ENCODE measurements around the gene LAMA4. TPM values are rescaled to one million over a fixed set of nuclear protein-coding genes. Genes with fewer than 3 reads are reported as not detected.

The LAMA4 gene
- total RNA-seq, 2 experiments from 2014 or later = not detected

- peak; percentile 74 for ATAC-seq
- peaks cover 71% of the 10 kb centered on the region for H3K27me3 Mint-ChIP-seq
- H3K4me1 Mint-ChIP-seq = peaks cover 3% of the 10 kb centered on the region
- CTCF ChIA-PET = interaction anchor here (0.9 to 5.2 kb wide), 31 partner anchors 9 to 1679 kb away, joined by 3 to 95 read pairs (median 4); partner anchors contain the start of genes FAM229B, LAMA4 and TUBE1
- H3K4me3 Mint-ChIP-seq = no peak overlapping the region
- DNase-seq = peak; percentile 56
- H3K27ac Mint-ChIP-seq = no peak overlapping the region
- no peaks in the 10 kb centered on the region for H3K9me3 Mint-ChIP-seq (ENCODE audit: low read depth)
- H3K36me3 Mint-ChIP-seq = no peaks in the 10 kb centered on the region
Observed at GRCh38 chr6:112180095-112180820, 74.1 kb downstream of the LAMA4 start.

DNA sequence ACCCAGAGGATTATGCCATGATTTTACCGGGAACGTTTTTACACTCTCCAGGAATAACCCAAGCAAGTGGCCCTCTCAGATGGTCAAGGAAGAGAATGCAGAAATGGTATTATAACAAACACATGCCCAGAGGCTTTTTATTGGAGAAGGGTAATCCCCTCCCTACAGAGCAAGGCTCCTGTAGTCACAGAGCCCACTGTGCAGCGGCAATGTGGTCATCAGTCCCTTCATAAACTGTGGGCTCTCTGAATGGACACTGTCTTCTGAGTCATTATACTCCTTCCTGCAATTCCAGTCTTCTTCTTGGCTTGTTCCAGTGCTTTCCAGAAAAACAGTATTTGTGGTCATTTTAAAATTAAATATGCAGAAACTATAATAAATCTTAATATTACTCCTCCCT is 74.7 kb downstream of the LAMA4 start:
- no peak for ATAC-seq
- H3K9me3 Mint-ChIP-seq (ENCODE audit: low read depth) = no peaks in the 10 kb centered on the region
- no peaks in the 10 kb centered on the region for H3K36me3 Mint-ChIP-seq
- peaks cover 3% of the 10 kb centered on the region for H3K4me1 Mint-ChIP-seq
- H3K4me3 Mint-ChIP-seq = no peak overlapping the region
- peaks cover 71% of the 10 kb centered on the region for H3K27me3 Mint-ChIP-seq
- DNase-seq = no peak
- H3K27ac Mint-ChIP-seq = no peak overlapping the region
- CTCF ChIA-PET = interaction anchor here (0.9 to 5.2 kb wide), 30 partner anchors 10 to 1679 kb away, joined by 3 to 95 read pairs (median 4); partner anchors contain the start of genes FAM229B, LAMA4 and TUBE1

GRCh38 chr6:112178846-112179245 is 75.5 kb downstream of the LAMA4 start:
- CTCF ChIA-PET = interaction anchor here (0.7 to 5.2 kb wide), 6 partner anchors 15 to 1680 kb away, joined by 3 to 95 read pairs (median 16); no protein-coding TSS in a partner anchor
- Mint-ChIP-seq H3K27ac (no peak overlapping the region), H3K4me3 (no peak overlapping the region), H3K36me3 (no peaks in the 10 kb centered on the region), H3K9me3 (ENCODE audit: low read depth) (no peaks in the 10 kb centered on the region), H3K27me3 (peaks cover 71% of the 10 kb centered on the region), H3K4me1 (peaks cover 3% of the 10 kb centered on the region)
- no peak for DNase-seq
- ATAC-seq = no peak

DNA sequence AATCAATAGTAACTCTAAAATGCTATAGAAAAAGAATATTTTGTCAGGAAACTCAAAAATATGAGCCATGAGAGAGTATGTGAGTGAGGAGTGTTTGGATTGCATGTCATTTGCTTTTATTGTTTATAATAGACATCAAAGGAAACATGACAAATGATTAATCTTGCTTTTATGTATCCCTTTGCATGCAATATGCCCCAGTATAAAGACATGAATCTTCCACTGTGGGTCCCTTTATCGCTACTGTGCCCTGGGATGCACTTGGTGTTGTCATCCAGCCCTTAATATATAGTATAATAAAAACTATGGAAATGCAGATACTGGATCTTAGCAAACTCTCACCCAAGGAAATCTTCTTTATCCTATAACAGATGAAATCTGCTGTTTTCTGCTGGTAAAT is 77.3 kb downstream of the LAMA4 start:
- DNase-seq (no peak), ATAC-seq (no peak)
- Mint-ChIP-seq H3K27ac (no peak overlapping the region), H3K9me3 (ENCODE audit: low read depth) (no peaks in the 10 kb centered on the region), H3K4me3 (no peak overlapping the region), H3K4me1 (peaks cover 3% of the 10 kb centered on the region), H3K36me3 (no peaks in the 10 kb centered on the region), H3K27me3 (peaks cover 71% of the 10 kb centered on the region)
- CTCF ChIA-PET = interaction anchor here (2.2 to 5.2 kb wide), 2 partner anchors 14 to 132 kb away, joined by 11 to 95 read pairs; no protein-coding TSS in a partner anchor

DNA sequence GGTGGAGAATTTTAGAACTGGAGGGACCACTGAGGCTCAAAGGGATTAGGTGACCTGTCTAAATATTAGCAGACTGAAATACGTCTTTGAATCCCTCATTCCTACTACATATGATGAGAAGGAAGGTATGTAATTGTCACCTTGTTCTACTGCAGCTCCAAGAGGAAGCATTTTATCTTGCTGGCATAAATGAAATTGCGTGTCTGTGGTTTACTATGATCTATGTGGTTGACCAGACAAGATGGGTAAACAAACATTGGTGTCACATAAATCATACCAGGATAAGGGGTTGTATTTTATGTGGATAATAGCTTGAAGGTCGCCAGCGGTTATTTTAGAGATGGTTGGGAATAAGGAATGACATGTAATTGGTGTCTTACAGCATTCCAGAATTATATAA is 78.2 kb downstream of the LAMA4 start:
- ATAC-seq (no peak), DNase-seq (no peak)
- CTCF ChIA-PET = interaction anchor here (2.2 to 5.2 kb wide), 2 partner anchors 13 to 133 kb away, joined by 11 to 95 read pairs; no protein-coding TSS in a partner anchor
- peaks cover 72% of the 10 kb centered on the region for H3K27me3 Mint-ChIP-seq
- no peak overlapping the region for H3K4me3 Mint-ChIP-seq
- H3K27ac Mint-ChIP-seq = no peak overlapping the region
- no peaks in the 10 kb centered on the region for H3K9me3 Mint-ChIP-seq (ENCODE audit: low read depth)
- no peaks in the 10 kb centered on the region for H3K36me3 Mint-ChIP-seq
- H3K4me1 Mint-ChIP-seq = peaks cover 3% of the 10 kb centered on the region

DNA sequence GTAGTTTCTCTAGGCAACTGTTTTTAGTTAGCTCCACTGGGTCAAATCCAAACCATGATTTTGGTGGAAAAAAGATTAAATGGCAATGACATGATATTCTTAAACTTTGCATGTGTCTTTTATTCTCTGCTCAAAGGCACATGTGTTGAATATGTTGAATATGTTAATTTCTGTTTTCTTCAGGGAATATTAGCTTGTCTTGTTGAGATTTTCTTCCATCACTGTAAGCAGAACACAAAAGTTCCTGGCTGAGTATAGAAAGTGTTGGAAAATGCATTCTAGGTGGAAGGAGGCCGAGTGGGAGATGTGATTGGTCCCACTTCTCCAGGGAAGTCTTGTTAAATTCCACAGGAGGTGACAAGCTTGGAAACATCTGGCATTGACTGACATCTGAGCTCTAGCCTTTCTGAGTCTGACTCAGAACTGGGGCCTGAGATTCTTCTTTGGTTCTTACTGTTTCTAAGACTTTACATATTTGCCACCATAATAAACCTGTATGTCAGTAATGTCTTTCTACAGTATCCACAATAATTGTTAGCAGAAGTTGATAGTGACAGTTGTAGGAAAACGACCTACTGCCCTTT is 81.1 kb downstream of the LAMA4 start:
- peaks cover 3% of the 10 kb centered on the region for H3K4me1 Mint-ChIP-seq
- peaks cover 77% of the 10 kb centered on the region for H3K27me3 Mint-ChIP-seq
- H3K36me3 Mint-ChIP-seq = no peaks in the 10 kb centered on the region
- DNase-seq (no peak), ATAC-seq (no peak)
- H3K9me3 Mint-ChIP-seq (ENCODE audit: low read depth) = no peaks in the 10 kb centered on the region
- no peak overlapping the region for H3K27ac Mint-ChIP-seq
- H3K4me3 Mint-ChIP-seq = no peak overlapping the region
- CTCF ChIA-PET = interaction anchor here (0.9 to 2.1 kb wide), 4 partner anchors 10 to 124 kb away, joined by 3 to 9 read pairs (median 5); no protein-coding TSS in a partner anchor

- peaks cover 3% of the 10 kb centered on the region for H3K4me1 Mint-ChIP-seq
- H3K36me3 Mint-ChIP-seq = no peaks in the 10 kb centered on the region
- H3K4me3 Mint-ChIP-seq = no peak overlapping the region
- H3K27ac Mint-ChIP-seq = no peak overlapping the region
- DNase-seq (no peak), ATAC-seq (no peak)
- no peaks in the 10 kb centered on the region for H3K9me3 Mint-ChIP-seq (ENCODE audit: low read depth)
- peaks cover 70% of the 10 kb centered on the region for H3K27me3 Mint-ChIP-seq
- CTCF ChIA-PET = interaction anchor here (2.1 kb wide), 1 partner anchor 9 kb away, joined by 9 read pairs; no protein-coding TSS in a partner anchor
Observed at GRCh38 chr6:112172540-112172939, 81.8 kb downstream of the LAMA4 start.

- Mint-ChIP-seq H3K4me3 (no peak overlapping the region), H3K27ac (no peak overlapping the region), H3K27me3 (peaks cover 75% of the 10 kb centered on the region), H3K9me3 (ENCODE audit: low read depth) (no peaks in the 10 kb centered on the region), H3K36me3 (no peaks in the 10 kb centered on the region), H3K4me1 (no peaks in the 10 kb centered on the region)
- CTCF ChIA-PET = no interaction called here
- no peak for DNase-seq
- ATAC-seq = no peak
Observed at GRCh38 chr6:112169541-112169940, 84.8 kb downstream of the LAMA4 start.

DNA sequence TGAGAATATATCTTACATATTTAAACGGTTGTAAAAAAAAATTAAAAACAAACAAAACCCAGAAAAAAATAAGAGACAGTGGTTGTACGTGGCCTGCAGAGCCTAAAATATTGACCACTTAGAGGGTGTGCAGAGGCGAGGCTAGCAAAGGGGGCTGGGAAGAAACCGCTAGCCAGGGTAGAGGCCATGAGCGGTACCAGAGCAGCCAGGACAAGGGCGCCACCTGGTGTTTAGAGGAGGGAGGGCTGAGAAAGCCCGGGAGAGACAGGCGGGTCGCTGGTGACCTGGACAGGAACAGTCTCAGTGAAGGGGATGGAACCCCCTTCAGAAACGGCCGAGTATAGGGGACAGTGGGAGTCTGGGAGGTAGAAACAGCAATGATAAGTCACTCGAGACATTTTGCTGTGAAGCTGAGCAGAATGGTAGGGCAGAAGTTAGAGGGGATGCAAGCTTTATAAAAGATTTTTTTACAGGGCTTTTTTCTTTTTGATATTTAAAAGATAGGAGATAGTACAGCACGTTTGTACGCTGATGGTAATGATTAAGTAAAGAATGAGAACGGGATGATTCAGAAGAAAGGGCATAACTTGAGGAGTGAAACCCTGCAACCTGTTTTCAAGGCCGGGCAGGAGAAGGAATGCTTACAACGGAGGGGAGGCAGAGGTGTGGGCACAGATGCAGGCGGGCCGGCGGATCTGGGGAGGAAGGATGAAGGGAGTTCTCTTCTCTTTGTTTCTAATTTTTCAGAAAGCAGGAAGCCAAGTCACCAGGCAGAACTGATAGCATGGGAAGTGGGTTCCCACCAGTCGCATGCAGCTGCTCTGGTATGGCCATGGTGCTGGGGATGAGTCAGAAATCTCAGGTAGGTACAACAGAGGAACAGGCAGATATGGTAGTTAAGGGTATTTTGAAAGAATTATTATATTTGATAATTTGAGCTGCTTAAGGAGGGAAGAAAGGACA is 90.8 kb downstream of the LAMA4 start:
- DNase-seq (peak; percentile 85), ATAC-seq (peak; percentile 96)
- no peaks in the 10 kb centered on the region for H3K9me3 Mint-ChIP-seq (ENCODE audit: low read depth)
- H3K4me1 Mint-ChIP-seq = peaks cover 20% of the 10 kb centered on the region
- CTCF ChIA-PET = interaction anchor here (0.6 to 5.4 kb wide), 40 partner anchors 9 to 1473 kb away, joined by 3 to 66 read pairs (median 4); partner anchors contain the start of genes FAM229B and TUBE1
- H3K27ac Mint-ChIP-seq = peak overlapping the region; percentile 30
- peak overlapping the region; percentile 45 for H3K4me3 Mint-ChIP-seq
- H3K27me3 Mint-ChIP-seq = peaks cover 61% of the 10 kb centered on the region
- H3K36me3 Mint-ChIP-seq = no peaks in the 10 kb centered on the region

DNA sequence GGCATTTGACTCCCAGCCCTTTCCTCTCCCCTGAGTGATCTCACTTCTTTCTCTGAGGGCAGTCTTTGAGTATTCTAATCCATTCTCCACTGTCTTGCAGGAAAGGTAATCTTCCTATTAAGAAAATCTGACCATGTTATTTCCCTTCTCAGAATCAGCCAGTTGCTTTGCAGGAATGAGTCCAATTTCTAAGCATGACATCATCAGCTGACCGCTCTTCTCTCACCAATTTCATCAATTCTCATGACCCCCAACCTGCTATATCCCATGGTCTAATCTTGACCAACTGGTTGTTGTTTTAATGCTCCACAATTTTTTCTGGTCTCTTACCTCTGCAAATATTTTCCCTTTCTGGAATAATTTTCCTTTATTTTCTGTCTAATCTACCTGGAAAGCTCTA is 93.6 kb downstream of the LAMA4 start:
- Mint-ChIP-seq H3K36me3 (no peaks in the 10 kb centered on the region), H3K4me3 (no peak overlapping the region), H3K9me3 (ENCODE audit: low read depth) (no peaks in the 10 kb centered on the region), H3K27ac (no peak overlapping the region), H3K4me1 (peaks cover 22% of the 10 kb centered on the region), H3K27me3 (peaks cover 53% of the 10 kb centered on the region)
- DNase-seq (no peak), ATAC-seq (no peak)
- CTCF ChIA-PET = interaction anchor here (5.4 kb wide), 1 partner anchor 74 kb away, joined by 66 read pairs; the partner anchor contains the start of genes FAM229B and TUBE1

- CTCF ChIA-PET = no interaction called here
- peaks cover 50% of the 10 kb centered on the region for H3K27me3 Mint-ChIP-seq
Observed at GRCh38 chr6:112156668-112157067, 97.7 kb downstream of the LAMA4 start.

GRCh38 chr6:112155886-112156285 is 98.5 kb downstream of the LAMA4 start:
- CTCF ChIA-PET = no interaction called here
- H3K36me3 Mint-ChIP-seq = no peaks in the 10 kb centered on the region
- no peaks in the 10 kb centered on the region for H3K9me3 Mint-ChIP-seq (ENCODE audit: low read depth)
- H3K4me3 Mint-ChIP-seq = no peak overlapping the region
- no peak for DNase-seq
- H3K27ac Mint-ChIP-seq = no peak overlapping the region
- H3K4me1 Mint-ChIP-seq = peaks cover 19% of the 10 kb centered on the region
- peaks cover 50% of the 10 kb centered on the region for H3K27me3 Mint-ChIP-seq
- no peak for ATAC-seq

More at GRCh38 chr6:112156668-112157067, 97.7 kb downstream of the LAMA4 start:
- ATAC-seq (no peak), DNase-seq (no peak)
- Mint-ChIP-seq H3K36me3 (no peaks in the 10 kb centered on the region), H3K9me3 (ENCODE audit: low read depth) (no peaks in the 10 kb centered on the region), H3K27ac (no peak overlapping the region), H3K4me1 (peaks cover 19% of the 10 kb centered on the region), H3K4me3 (no peak overlapping the region)

DNA sequence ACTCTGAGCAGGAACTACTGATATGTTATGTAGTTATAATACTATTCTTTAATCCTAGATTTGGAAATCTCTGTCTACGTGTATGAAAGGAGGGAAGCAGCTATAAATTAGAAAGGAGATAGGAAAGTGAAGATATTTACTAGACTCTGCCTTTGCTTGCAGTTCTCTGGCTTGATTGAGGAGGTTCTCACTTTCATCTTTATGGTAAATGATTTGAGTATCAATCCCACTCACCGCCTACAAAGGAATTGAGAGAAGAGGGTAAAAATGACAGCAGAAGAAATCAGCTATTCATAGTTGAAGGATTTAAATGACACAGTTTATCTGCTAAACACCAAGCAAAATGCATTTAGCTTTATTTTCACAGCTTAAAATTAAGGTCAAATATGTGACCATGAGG is 99.7 kb downstream of the LAMA4 start:
- no peaks in the 10 kb centered on the region for H3K36me3 Mint-ChIP-seq
- no peaks in the 10 kb centered on the region for H3K9me3 Mint-ChIP-seq (ENCODE audit: low read depth)
- DNase-seq (no peak), ATAC-seq (no peak)
- CTCF ChIA-PET = interaction anchor here (0.7 to 2.0 kb wide), 3 partner anchors 9 to 152 kb away, joined by 3 to 10 read pairs (median 4); partner anchors contain the start of genes FAM229B and TUBE1
- H3K4me3 Mint-ChIP-seq = no peak overlapping the region
- H3K27me3 Mint-ChIP-seq = peaks cover 40% of the 10 kb centered on the region
- peaks cover 19% of the 10 kb centered on the region for H3K4me1 Mint-ChIP-seq
- H3K27ac Mint-ChIP-seq = no peak overlapping the region
